ENCODE data around the gene CNN2.

Gene CNN2

GRCh38 chr19:1032264-1032867 lies 6.0 kb downstream of the CNN2 start:
- no peak for DNase-seq

GRCh38 chr19:1035998-1036621 lies 9.7 kb downstream of the CNN2 start:
- DNase-seq, result no peak

DNA sequence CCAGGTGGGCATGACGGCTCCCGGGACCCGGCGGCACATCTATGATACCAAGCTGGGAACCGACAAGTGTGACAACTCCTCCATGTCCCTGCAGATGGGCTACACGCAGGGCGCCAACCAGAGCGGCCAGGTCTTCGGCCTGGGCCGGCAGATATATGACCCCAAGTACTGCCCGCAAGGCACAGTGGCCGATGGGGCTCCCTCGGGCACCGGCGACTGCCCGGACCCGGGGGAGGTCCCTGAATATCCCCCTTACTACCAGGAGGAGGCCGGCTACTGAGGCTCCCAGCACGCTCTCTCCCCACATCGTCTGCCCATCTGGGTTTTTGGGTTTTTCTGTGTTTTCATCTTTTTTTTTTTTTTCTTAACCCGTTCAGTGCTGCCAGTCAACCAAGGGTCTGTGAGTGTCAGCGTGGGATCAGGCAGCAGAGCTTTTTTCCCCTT lies 11.2 kb downstream of the CNN2 start:
- DNase-seq, result no peak

DNA sequence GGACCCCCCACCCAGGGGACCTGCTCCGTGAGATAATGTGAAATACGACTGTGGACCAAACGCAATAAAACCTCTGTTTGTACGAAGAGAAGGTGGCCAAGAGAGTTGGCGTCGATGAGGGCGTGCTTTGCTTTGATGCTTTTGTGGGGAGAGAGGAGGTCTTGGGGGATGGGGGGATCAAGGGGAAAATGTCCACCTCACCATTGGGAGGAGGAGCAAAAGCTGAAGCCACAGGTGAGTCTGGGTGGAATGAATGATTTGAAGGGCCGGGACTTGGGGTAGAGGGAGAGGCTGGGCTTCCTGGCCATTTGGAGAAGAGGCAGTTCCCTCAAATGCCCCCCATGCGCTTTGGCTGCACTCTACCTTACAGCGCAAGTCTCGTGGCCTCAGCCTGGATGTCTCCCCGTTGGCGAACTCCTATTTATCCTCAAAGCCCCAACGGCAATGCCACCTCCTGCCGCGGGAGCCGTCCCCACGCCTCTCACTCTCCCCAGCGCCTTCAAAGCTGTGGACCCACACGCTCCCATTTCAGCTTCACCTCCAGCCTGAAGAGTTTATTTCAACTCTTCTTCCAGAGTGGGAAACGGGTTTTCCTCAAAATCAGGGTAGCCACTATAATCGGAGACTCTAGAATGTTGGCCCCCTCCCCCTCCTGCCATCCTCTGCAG lies 12.7 kb downstream of the CNN2 start:
- no peak for DNase-seq

GRCh38 chr19:1039646-1040475 lies 13.5 kb downstream of the CNN2 start, which contains the start of gene ABCA7:
Gene ABCA7 (plus strand): TSS chr19:1040107. CDS start chr19:1041362, 1,255 bp downstream.
- peak; percentile 89 to 95 for DNase-seq

DNA sequence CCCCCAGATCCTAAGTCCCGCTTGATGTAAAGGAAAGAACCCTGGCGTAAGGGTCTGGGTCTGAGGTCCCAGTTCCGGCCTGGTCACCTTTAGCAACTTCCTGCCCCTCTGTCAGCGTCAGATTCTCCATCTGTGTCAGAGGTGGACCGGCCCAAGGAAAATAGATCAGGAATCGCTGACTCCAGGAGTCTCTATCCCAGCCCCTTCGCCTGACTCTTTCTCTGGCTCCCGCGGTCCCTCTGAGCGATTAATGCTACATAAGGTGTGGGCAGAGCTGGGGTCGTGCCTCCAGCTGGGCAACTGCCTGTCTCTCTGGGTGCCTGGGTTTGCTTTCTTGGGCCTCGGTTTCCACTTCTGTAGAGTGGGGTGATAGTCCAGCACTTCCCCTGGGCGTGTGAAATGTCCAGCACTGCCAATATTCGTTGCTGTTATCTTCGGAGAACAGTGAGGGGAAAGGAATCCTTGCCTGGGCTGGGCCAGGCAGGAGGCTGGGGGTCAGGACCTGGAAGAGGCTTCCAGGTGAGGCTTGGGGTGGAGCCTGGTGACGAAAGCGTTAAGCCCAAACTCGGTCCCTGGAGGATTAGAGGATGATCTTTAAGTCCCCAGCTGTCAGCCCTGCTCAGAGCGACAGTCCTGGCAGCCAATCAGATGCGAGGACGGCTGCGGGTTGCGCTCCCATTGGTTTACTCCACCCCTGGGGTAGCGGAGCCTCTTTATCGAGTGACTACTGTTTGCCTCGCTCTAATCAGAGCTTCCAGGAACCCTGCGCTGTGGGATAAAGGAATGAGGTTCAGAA lies 14.3 kb downstream of the CNN2 start:
- peak; percentile 74 to 88 for DNase-seq

DNA sequence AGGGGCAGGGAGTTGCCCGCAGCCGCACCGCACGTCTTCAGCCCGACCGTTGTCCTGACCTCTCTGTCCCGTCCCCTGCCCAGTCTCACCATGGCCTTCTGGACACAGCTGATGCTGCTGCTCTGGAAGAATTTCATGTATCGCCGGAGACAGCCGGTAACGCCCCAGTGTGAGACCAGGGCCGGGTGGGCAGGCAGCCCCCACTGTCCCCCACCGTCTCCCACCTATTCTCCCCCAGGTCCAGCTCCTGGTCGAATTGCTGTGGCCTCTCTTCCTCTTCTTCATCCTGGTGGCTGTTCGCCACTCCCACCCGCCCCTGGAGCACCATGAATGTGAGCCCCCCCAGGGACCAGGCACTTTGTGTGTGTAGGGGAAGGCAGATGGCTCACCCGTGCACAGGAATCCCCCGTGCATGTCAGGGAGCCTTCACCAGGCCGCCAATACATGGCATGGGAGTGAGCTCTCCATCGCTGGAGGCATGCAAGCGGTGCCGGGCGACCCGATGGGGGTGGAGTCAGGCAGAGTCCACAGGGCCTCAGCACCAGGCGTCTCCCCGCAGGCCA lies 14.9 kb downstream of the CNN2 start:
- no peak for DNase-seq

GRCh38 chr19:1041835-1042685 lies 15.7 kb downstream of the CNN2 start:
- peak in 1 of 2 experiments; percentile 48 for DNase-seq

- DNase-seq, result no peak
These were observed 16.5 kb downstream of the CNN2 start for GRCh38 chr19:1042689-1043511.

GRCh38 chr19:1045247-1045603 lies 18.8 kb downstream of the CNN2 start:
- DNase-seq, result peak in 1 of 2 experiments; percentile 45

- no peak for DNase-seq
These were observed 19.8 kb downstream of the CNN2 start for GRCh38 chr19:1046117-1046626.

DNA sequence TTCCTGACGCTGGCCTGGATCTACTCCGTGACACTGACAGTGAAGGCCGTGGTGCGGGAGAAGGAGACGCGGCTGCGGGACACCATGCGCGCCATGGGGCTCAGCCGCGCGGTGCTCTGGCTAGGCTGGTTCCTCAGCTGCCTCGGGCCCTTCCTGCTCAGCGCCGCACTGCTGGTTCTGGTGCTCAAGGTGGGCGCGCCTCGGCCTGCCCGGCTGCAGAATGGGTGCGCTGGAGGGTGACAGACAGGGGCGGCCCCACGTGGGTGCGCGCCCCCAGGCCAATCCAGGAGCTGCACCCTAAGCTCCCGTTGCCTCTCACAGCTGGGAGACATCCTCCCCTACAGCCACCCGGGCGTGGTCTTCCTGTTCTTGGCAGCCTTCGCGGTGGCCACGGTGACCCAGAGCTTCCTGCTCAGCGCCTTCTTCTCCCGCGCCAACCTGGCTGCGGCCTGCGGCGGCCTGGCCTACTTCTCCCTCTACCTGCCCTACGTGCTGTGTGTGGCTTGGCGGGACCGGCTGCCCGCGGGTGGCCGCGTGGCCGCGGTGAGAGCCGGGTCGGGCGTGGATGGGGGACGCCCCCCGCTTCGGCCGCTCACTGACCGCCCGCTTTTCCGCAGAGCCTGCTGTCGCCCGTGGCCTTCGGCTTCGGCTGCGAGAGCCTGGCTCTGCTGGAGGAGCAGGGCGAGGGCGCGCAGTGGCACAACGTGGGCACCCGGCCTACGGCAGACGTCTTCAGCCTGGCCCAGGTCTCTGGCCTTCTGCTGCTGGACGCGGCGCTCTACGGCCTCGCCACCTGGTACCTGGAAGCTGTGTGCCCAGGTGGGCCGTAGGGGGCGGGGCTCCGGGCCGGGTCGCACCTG lies 20.7 kb downstream of the CNN2 start:
- DNase-seq, result no peak

DNA sequence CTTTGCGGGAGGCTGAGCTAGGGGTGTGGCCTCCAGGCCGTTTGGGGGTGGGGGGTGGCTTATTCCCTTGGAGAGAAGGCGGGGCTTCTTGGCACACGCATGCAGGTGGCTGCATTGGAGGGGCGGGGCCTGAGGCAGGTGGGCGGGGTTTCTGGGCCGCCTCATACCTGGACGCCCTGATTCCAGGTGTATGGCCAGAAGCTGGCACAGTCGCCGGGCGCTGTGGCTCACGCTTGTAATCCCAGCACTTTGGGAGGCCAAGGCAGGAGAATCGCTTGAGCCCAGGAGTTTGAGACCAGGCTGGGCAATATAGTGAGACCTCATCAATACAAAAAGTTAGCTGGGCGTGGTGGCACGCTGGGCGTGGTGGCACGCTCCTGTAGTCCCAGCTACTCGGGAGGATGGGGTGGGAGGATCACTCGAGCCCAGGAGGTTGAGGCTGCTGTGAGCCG lies 21.3 kb downstream of the CNN2 start:
- no peak for DNase-seq

GRCh38 chr19:1049106-1049505 lies 22.7 kb downstream of the CNN2 start:
- no peak for DNase-seq

DNA sequence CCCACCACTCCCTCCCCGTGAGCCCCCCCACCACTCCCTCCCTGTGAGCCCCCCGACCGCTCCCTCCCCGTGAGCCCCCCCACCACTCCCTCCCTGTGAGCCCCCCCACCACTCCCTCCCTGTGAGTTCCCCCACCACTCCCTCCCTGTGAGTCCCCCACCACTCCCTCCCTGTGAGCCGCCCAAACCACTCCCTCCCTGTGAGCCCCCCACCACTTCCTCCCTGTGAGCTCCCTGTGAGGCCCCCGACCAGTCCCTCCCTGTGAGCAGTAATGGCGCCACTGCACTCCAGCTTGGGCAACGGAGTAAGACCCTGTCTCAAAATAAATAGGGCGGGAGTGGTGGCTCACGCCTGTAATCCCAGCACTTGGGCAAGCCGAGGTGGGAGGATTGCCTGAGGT lies 23.4 kb downstream of the CNN2 start:
- DNase-seq, result no peak

- DNase-seq, result no peak
These were observed 24.8 kb downstream of the CNN2 start for GRCh38 chr19:1050989-1051788.

- no peak for DNase-seq
These were observed 25.4 kb downstream of the CNN2 start for GRCh38 chr19:1051791-1052190.

DNA sequence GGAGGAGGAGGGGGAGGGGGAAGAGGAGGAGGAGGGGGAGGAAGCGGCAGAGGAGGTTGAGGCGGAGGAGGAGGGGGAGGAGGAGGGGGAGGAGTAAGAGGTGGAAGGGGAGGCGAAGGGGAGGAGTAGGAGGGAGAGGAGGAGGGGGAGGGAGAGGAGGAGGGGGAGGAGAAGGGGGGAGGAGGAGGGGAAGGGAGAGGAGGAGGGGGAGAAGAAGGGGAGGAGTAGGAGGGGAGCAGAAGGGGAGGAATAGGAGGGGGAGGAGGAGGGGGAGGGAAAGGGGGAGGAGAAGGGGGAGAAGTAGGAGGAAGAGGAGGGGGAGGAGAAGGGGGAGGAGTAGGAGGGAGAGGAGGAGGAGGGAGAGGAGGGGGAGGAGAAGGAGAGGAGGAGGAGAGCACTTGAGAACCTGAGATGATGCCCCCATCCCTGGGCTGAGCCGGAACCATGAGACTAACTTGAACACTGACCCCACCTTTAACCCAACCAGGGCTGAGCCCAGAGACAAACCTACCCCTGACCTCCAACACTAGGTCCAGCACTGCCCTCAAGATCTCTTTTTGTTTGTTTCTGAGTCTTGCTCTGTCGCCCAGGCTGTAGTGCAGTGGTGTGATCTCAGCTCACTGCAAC lies 26.1 kb downstream of the CNN2 start:
- no peak for DNase-seq

Data from SW 1271 (cell line).